OCI-M2 (cell line): Measurements from ENCODE around the gene TGM5.
"Not testable (repeated sequence)": the region's sequence is repeated elsewhere in the genome, so short reads cannot be mapped to it uniquely, and the experiment has no call there.

ENCODE experiments used
- DNase-seq: peaks from one replicate; lab custom pipeline; 2025; ENCODE audit not compliant: unreplicated experiment; lab: John Stamatoyannopoulos, UW

Gene TGM5

DNA sequence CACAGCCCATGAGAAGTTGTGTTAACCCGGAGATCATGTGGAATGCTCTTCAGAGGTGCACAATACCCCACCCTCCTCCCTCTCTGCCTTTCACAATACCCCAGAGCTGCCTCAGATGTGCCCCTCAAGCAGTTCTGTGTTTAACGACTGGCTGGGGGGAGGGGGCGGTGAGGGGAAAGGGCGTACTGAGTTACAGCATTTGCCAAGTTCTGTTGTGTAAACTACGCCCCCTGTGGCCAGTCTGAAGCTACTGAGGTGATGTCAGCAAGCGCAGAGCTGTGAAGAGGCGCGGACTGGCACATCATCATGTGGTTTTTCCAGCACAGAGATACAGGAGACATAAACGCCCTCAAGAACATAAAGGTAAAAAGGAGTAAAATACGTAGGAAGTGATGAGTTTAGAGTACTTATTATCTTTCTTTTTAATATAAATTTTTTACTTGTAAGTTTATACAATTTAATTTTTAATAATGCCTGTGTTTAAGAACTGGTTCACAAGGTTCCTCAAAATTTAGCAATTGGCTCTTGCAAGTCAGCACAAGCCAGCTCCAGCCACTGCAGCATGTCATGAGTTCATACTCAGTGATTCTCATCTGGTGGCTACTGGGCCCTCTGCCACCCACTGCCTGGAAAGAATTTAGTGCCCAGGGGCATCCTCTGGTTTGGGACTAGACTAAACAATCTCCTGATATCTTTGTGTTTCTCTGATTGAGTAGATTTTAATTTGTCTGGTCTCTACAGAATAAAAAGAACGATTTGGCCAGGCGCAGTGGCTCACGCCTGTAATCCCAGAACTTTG, 47.6 kb downstream of the TGM5 start:
- DNase-seq: no peak

DNA sequence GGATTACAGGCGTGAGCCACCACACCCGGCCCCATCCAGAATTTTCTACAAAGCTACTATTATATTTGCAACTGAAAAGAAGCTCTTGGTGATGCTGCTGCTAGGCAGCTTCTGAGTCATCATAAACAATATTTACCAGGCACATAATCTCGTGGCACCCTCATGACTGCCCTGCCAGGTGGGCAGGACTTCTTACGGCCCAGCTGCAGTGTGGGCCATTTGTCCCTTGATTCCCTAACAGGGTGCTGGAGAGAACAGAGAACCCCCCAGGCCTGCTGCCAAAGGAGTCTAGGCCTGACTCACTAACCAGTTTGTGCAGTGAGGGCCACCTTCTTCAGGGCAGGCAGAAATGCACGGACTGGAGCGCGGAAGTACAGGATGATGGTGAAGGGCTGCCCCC, 50.8 kb downstream of the TGM5 start:
- DNase-seq: no peak

- no peak for DNase-seq
These were observed 52.0 kb downstream of the TGM5 start for GRCh38 chr15:43214592-43215295.

GRCh38 chr15:43214169-43214568, 52.6 kb downstream of the TGM5 start:
- no peak for DNase-seq

DNA sequence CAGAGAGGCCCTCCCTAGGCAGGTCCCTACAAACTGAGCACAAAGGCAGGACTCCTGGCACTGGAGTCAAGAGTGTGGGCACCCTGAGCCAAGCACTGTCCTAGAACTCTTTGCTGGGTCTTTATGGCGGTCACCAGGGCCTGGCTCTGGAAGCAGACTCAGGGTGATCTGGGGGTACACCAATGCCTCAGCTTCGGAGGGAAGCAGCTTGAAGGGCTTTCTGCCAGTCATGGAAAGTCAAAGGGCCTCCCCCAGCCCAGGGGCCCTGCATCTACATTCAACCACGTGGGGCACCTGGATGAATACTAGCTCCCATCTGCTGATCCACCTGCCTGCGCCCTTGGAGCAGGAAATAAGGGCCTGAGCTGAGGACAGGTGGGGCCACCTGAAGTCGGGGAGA, 53.3 kb downstream of the TGM5 start:
- DNase-seq: no peak

DNA sequence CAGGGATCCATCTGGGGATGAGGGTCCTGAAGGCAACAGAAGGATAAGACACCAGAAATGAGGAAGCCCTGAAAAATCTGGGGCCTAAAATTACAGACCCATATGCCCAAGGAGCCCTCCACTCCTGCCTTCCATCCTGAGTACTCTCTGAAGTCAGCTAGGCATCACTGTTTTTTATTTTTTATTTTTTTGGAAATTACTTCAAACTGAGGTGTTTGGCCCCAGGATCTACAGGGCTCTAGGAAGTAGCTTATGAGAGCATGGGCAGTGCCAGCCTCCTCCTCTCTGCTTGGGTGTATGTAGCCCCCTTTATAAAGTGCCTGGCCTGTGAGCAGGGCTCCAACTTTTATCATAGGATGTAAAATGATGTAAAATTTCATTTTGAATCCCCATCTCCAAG, 53.8 kb downstream of the TGM5 start:
- DNase-seq: no peak

DNA sequence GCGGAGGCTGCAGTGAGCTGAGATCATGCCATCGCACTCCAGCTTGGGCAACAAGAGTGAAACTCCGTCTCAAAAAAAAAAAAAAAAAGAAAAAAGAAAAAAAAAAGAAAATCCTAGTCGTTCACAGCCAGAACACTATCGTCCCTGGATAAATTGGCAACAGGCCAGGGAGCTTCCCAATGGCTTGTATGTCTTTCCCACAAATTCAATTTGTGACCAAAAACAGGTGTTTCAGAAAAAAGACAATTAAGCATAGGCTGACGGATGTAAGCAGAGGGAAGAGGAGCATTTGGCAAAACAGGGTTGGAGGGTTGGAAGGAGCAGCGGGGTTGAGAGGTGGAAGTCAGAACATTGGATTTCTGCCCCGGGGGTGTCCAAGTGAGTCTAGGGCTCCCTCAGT, 54.4 kb downstream of the TGM5 start:
- no peak for DNase-seq

DNA sequence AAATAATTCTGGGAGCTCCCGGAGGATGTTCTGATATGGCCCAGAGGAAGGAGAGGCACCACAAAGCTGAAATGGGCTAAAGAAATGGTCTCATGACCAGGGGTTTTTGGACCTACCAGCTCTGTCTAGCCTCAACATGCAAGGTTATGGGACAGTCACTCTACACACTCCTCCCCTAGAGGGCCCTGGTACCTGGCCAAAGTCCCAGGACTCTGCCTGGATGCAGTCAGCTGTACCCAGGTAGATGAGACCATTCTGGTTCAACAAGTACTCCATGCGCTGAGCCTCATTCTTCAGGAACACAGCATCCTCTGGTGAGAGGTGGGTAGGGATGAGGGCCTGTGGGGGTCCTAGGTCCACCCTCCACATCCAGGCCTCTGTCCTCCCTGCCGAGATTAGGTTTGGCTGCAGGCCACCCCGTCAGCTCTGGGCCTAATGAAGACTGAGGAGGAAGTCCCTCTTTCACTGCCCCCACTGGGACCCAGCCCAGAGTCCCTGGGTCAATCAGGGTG, 55.4 kb downstream of the TGM5 start:
- DNase-seq: no peak

GRCh38 chr15:43210807-43211206, 55.9 kb downstream of the TGM5 start:
- DNase-seq: no peak

- no peak for DNase-seq
These were observed 56.5 kb downstream of the TGM5 start for GRCh38 chr15:43210172-43210745.

- DNase-seq: no peak
These were observed 57.5 kb downstream of the TGM5 start for GRCh38 chr15:43209059-43209824.

GRCh38 chr15:43208052-43209002, 58.4 kb downstream of the TGM5 start:
- no peak for DNase-seq

- no peak for DNase-seq
These were observed 59.7 kb downstream of the TGM5 start for GRCh38 chr15:43207024-43207423.

GRCh38 chr15:43206054-43206453, 60.7 kb downstream of the TGM5 start:
- DNase-seq: no peak

- no peak for DNase-seq
These were observed 62.5 kb downstream of the TGM5 start for GRCh38 chr15:43204016-43204901.

DNA sequence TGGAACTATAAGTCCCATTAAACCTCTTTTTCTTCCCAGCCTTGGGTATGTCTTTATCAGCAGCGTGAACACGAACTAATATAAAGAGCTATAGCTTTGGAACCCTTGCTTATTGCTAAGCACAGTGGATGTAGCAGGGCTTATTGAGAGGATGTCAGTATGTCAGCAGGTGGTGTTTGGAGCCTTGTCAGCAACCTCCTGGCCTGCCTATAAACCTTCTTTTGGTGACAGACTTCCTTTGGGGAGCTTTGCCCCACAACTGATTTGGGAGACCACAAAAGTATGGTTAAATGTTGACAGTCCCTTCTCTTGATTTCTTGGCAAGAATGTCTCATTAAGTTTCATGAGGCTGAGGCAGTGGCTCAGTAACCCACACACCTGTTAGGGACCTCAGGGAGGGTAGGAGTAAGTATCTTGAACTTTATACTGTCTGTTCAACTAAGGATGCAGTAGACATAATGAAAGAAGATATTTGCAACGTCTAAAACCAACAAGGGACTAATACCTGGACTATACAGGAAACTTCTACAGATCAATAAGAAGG, 66.7 kb downstream of the TGM5 start:
- DNase-seq: no peak

DNA sequence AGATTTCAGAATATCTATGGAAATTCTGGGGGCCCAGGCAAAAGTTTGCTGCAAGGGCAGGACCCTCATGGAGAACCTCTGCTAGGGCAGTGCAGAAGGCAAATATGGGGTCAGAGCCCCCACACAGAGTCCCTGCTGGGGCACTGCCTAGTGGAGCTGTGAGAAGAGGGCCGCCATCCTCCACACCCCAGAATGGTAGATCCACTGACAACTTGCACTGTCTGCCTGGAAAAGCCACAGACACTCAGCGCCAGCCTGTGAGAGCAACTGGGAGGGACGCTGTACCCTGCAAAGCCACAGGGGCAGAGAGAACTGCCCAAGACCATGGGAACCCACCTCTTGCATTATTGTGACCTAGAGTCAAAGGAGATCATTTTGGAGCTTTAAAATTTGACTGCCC, 67.7 kb downstream of the TGM5 start:
- DNase-seq: no peak

GRCh38 chr15:43198556-43198955, 68.2 kb downstream of the TGM5 start:
- not testable (repeated sequence) for DNase-seq

GRCh38 chr15:43197773-43198172, 69.0 kb downstream of the TGM5 start:
- DNase-seq: not testable (repeated sequence)
